Measurements from ENCODE around the gene TRRAP.
A peak's percentile ranks its signal among the peaks of the same experiment; 100 is the strongest.

Gene TRRAP

DNA sequence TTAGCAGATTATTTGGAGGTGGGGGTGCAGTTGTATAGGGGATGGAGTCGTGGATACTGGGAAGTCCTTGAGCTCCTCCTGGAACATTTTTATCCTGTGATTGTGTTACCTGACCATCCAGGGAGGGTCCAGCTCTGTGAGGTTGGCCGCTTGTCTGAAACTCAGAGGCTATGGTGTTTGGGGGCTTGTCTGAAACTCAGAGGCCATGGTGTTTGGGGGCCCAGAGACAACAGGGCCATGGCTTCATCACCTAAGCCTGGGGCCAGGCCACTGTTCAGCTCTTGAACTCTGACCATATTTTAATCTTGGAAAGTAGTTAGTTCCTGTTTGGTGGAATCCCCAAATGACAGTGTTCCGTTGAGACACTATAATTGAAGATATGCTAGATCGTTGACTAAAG lies 66.1 kb downstream of the TRRAP start:
- TF ChIP-seq CTCF (conservative IDR thresholded peaks at IDR 0.05; ENCODE audit: low read length), result no peak
- no peak overlapping the region for H3K4me3 ChIP-seq (ENCODE audit: low read length)
- no peak for DNase-seq (ENCODE audit: low read depth)

- no peak for TF ChIP-seq CTCF (conservative IDR thresholded peaks at IDR 0.05; ENCODE audit: low read length)
- no peak overlapping the region for H3K4me3 ChIP-seq (ENCODE audit: low read length)
- DNase-seq (ENCODE audit: low read depth), result no peak
These were observed 67.5 kb downstream of the TRRAP start for GRCh38 chr7:98945852-98946251.

DNA sequence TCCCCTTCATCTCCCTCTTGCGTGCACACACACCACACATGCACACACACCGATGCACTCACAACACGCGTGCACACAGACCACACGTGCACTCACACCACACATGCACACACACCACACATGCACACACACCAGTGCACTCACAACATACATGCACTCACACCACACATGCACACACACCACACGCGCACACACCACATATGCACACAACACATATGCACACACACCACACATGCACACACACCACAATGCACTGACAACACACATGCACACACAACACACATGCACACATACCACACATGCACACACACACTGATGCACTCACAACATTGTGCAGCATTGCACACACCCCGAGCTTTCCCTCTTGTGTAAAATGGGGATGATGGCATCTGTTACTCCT lies 68.1 kb downstream of the TRRAP start:
- no peak for TF ChIP-seq CTCF (conservative IDR thresholded peaks at IDR 0.05; ENCODE audit: low read length)
- no peak for DNase-seq (ENCODE audit: low read depth)
- H3K4me3 ChIP-seq (ENCODE audit: low read length), result no peak overlapping the region

- TF ChIP-seq CTCF (conservative IDR thresholded peaks at IDR 0.05; ENCODE audit: low read length), result no peak
- peak; percentile 5 for DNase-seq (ENCODE audit: low read depth)
- no peak overlapping the region for H3K4me3 ChIP-seq (ENCODE audit: low read length)
These were observed 71.2 kb downstream of the TRRAP start for GRCh38 chr7:98949336-98950044.

DNA sequence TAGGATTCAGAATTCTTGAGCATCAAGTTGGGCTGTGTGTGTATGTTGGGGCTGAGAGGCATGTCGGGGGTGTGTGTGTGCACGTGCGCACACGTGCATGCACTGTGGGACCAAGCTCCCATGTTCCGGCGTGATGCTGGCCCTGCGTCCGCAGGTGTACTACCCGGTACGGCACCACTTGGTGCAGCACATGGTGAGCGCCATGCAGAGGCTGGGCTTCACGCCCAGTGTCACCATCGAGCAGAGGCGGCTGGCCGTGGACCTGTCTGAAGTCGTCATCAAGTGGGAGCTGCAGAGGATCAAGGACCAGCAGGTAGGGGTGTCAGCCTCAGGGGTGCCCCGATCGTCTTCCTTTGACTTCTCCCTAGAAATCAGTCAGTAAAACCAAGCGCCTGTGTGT lies 77.7 kb downstream of the TRRAP start:
- TF ChIP-seq CTCF (conservative IDR thresholded peaks at IDR 0.05; ENCODE audit: low read length), result no peak
- no peak for DNase-seq (ENCODE audit: low read depth)
- no peak overlapping the region for H3K4me3 ChIP-seq (ENCODE audit: low read length)

GRCh38 chr7:98956469-98956868 lies 78.1 kb downstream of the TRRAP start:
- TF ChIP-seq CTCF (conservative IDR thresholded peaks at IDR 0.05; ENCODE audit: low read length), result no peak
- no peak overlapping the region for H3K4me3 ChIP-seq (ENCODE audit: low read length)
- DNase-seq (ENCODE audit: low read depth), result peak; percentile 61

DNA sequence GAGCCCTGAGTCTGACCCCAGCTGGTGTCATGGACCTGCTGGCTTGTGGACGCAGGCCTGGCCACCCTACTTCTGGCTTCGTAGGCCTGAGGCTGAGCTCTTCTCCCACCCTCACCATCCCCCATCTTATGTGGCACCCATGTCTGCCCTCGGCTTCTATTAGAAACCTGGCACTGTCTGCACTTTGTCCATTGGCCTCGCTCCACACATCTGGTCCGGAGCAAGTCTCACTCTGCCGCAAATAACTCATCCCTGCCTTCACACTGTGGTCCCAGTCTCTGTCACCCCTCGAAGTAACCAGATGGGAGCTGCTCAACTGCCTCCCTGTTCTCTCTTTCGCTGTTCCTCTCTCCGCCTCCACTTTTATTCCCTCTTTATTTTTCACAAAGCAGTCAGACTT lies 78.6 kb downstream of the TRRAP start:
- no peak overlapping the region for H3K4me3 ChIP-seq (ENCODE audit: low read length)
- DNase-seq (ENCODE audit: low read depth), result peak; percentile 87
- no peak for TF ChIP-seq CTCF (conservative IDR thresholded peaks at IDR 0.05; ENCODE audit: low read length)
